GM13976 (cell line): Measurements from ENCODE around the gene RRP1B.

ENCODE experiments used
- DNase-seq: peaks from one replicate; pipeline ENCODE4 v3.0.0; 2012; ENCODE audit warnings: low spot score
- in situ Hi-C: fragments of 300-500 bp; cut with MboI; formaldehyde crosslinking; loops from one replicate; pipeline ENCODE4 v1.12.0; 2022; ENCODE audit warnings: low sequenced_read_pairs, mixed read lengths, inconsistent platforms; ENCODE audit not compliant: unreplicated experiment
- TF ChIP-seq, protein P1 (sequence below): IDR thresholded peaks from 2 replicates; pipeline ENCODE4 v1.5.1; 2012; ENCODE audit warnings: borderline replicate concordance, mild to moderate bottlenecking; ENCODE audit not compliant: insufficient read depth; ENCODE audit errors: extremely low read depth, missing control alignments, control extremely low read depth

RRP1B gene

DNA sequence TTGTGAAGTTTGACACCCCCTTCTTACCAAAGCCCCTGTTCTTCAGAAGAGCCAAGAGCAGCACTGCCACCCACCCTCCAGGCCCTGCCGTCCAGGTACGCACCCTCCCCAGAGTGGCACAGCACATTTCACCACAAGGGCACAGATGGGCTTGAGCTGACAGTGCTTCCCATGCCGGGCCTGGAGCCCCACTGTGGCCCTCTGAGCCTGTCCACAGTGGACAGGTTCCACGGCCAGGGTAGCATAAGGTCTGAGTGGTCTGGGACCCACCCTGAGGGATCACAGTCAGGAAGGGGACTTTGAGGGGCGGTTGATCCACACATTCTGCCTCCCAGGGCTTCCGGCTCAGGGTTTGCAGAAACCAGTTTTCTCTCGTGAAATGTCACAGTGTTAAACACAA lies 31.0 kb downstream of the RRP1B start:
- in situ Hi-C loops = no loop called here
- TF ChIP-seq, protein P1, sequence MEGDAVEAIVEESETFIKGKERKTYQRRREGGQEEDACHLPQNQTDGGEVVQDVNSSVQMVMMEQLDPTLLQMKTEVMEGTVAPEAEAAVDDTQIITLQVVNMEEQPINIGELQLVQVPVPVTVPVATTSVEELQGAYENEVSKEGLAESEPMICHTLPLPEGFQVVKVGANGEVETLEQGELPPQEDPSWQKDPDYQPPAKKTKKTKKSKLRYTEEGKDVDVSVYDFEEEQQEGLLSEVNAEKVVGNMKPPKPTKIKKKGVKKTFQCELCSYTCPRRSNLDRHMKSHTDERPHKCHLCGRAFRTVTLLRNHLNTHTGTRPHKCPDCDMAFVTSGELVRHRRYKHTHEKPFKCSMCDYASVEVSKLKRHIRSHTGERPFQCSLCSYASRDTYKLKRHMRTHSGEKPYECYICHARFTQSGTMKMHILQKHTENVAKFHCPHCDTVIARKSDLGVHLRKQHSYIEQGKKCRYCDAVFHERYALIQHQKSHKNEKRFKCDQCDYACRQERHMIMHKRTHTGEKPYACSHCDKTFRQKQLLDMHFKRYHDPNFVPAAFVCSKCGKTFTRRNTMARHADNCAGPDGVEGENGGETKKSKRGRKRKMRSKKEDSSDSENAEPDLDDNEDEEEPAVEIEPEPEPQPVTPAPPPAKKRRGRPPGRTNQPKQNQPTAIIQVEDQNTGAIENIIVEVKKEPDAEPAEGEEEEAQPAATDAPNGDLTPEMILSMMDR = no peak
- DNase-seq = no peak

DNA sequence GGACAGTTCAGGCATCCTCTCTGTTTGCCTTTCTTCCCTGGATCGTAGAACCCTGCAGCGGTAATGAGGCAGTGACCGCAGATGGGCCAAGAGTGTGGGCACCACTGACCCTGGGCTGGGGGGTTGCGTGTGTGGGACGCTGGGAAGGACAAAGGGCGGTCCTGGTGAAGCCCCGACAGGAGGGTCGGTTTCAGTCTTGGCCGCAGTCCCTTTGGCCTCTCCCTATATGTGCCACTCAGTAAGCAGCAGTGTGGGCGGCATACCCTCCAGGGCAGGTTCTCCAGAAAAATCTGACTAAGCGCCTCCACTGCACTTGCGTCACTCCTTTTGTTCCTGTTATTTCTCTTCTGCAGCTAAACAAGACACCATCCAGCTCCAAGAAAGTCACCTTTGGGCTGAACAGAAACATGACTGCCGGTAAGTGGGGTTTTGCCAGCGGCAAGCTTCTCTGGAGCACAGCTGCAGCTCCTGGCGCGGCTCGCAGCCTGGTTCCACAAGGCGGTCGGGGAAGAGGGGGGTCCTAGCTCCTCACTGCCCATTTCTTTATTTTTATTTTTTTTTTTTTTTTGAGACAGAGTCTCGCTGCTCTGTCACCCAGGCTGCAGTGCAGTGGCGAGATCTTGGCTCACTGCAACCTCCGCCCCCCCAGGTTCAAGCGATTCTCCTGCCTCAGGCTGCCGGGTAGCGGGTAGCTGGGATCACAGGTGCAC lies 31.9 kb downstream of the RRP1B start:
- in situ Hi-C loops = no loop called here

DNA sequence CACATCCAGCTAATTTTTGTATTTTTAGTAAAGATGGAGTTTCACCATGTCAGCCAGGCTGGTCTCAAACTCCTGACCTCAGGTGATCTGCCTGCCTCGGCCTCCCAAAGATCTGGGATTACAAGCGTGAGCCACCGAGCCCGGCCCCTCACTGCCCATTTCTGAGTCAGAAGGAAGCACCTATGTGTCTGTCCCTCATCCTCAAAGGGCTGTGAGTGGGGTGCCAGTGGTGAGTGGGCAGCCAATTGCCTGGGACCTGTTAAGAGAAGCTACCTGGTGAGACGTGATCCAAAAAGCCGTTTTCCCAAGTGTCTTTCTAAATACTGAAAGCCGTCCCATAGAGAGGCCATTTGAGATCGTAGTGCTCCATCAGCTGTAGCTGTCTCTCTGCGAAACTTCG lies 32.4 kb downstream of the RRP1B start:
- no peak for DNase-seq
- TF ChIP-seq, protein P1 = no peak
- in situ Hi-C loops = no loop called here

More for the DNA sequence above, 31.9 kb downstream of the RRP1B start:
- DNase-seq = no peak
- TF ChIP-seq, protein P1 = no peak

DNA sequence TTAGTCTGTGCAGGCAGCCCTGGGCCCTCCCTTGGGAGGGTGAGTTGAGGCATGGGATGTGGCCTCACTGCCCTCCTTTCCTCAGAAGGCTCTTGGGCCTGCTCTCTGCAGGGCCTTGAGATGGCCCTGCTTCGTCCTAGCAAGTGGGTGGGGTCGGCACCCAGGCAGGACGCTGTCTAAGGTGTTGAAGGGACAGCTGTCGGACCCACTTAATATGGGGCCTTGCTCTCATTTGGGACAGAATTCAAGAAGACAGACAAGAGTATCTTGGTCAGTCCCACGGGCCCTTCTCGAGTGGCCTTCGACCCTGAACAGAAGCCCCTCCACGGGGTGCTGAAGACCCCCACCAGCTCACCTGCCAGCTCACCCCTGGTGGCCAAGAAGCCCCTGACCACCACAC lies 33.6 kb downstream of the RRP1B start:
- no peak for DNase-seq
- TF ChIP-seq, protein P1 = no peak
- in situ Hi-C loops = no loop called here

DNA sequence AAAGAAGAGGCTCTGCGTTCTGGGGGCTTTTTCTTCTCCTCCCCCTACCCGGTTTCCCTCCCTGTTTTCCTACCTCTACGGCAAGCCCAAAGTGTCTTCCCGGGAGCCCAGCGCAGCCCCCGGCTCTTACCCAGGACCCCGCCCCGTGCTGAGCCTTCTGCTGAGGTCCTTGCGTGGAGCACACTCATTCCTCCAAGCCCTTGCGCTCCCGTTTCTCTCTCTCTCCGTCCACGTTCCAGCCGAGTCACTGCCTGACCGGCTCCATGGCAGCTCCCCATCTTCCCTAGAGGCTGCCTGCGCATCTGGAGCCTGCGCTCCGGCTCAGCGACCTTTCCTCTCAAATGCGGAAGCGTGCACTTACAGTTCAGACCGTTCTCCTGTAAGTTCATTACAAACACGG lies 34.6 kb downstream of the RRP1B start:
- TF ChIP-seq, protein P1 = no peak
- in situ Hi-C loops = no loop called here
- no peak for DNase-seq

DNA sequence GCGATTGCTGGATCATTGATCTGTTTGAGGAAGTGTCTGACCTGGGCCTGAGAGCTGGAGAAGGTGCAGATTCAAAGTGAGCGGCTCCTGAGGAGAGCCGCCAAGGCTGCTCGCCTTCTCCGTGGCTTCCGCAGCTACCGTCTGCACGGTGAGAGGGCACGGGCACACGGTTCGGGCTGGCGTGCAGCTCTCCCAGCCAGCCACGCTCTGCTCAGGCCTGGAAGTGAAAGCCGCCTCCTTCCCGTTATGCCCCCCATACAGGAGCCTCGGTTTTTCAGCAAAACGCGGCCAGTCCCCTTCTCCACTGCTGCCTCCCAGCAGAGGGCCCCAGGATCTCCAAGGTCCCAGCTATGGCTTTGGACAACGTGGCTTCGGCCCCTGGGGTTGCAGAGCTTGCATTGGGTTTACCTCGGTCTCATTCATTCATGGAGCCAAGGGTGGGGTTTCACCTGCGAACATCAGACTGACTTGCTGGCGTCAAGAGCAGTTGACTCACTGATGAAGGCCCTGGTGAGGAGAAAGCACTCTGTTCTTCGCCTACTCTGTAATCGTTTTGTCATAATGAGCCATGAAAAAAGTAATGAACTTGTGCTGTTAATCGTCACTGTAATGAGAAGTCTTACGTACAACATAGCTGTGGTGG lies 35.2 kb downstream of the RRP1B start:
- in situ Hi-C loops = no loop called here
- DNase-seq = no peak
- TF ChIP-seq, protein P1 = no peak
